ENCODE measurements around the gene RNF227.

GRCh38 chr17:7888184-7888920 is 27.7 kb downstream of the RNF227 start, which contains the start of gene CHD3:
- TF ChIP-seq CTCF (conservative IDR thresholded peaks at IDR 0.05; ENCODE audit: low read depth, low read length) (no peak), EZH2 (IDR thresholded peaks at IDR 0.05; ENCODE audit: borderline replicate concordance, low read depth, low read length, poor library complexity, severe bottlenecking) (no peak)

All from A673 (cell line).